Naive thymus-derived CD8-positive, alpha-beta T cell (primary cell): ENCODE results near the gene APOBEC2. TPM values are rescaled to one million over a fixed set of nuclear protein-coding genes. Genes with fewer than 3 reads are reported as not detected.
A peak's percentile ranks its signal among the peaks of the same experiment; 100 is the strongest.
"Not testable (repeated sequence)": the region's sequence is repeated elsewhere in the genome, so short reads cannot be mapped to it uniquely, and the experiment has no call there.

Source experiments
- ATAC-seq, 2 donors: fragments of 150-1000 bp; cut with Tn5 transposase in 1 of 2; sonication (Bioruptor Pico), chemical (Tn5 transposase) in 1 of 2; 1 replicate in 1 of 2; 2 replicates in 1 of 2; pipeline ENCODE4 v1.10.0; 2021; ENCODE audit warnings: mild to moderate bottlenecking in 2 of 2, moderate library complexity in 2 of 2
- POLR2A ChIA-PET: fragments of 350-600 bp; sonication (Branson Sonifier 250); formaldehyde crosslinking; loops from one replicate; lab custom pipeline; 2021; ENCODE audit warnings: antibody characterized with exemption; lab: Charles Lee
- DNase-seq, 10 donors: peaks; one replicate each; pipeline versions ENCODE4 v3.0.0 to v3.0.0-alpha.2; 2020 to 2022
- H3K27ac Mint-ChIP-seq, 10 donors: one replicate each; pipeline ENCODE4 v1.8.0; 2020 to 2022; ENCODE audit warnings: mild to moderate bottlenecking in 10 of 10, mixed read lengths in 10 of 10, moderate library complexity in 4 of 10, inconsistent platforms in 1 of 10
- H3K27me3 Mint-ChIP-seq, 5 donors: one replicate each; pipeline ENCODE4 v1.8.0; 2021 to 2022; ENCODE audit warnings: mixed read lengths in 5 of 5
- H3K36me3 Mint-ChIP-seq, 3 donors: one replicate each; pipeline ENCODE4 v1.8.0; 2020 to 2022; ENCODE audit warnings: mixed read lengths in 3 of 3, mild to moderate bottlenecking in 2 of 3, inconsistent platforms in 1 of 3
- H3K4me1 Mint-ChIP-seq, 4 donors: one replicate each; pipeline ENCODE4 v1.8.0; 2021 to 2022; ENCODE audit warnings: mixed read lengths in 4 of 4
- H3K4me3 Mint-ChIP-seq, 10 donors: one replicate each; pipeline ENCODE4 v1.8.0; 2020 to 2022; ENCODE audit warnings: mild to moderate bottlenecking in 10 of 10, mixed read lengths in 10 of 10, moderate library complexity in 6 of 10, inconsistent platforms in 1 of 10
- H3K9me3 Mint-ChIP-seq, 9 donors: one replicate each; pipeline ENCODE4 v1.8.0; 2020 to 2022; ENCODE audit warnings: mixed read lengths in 9 of 9, mild to moderate bottlenecking in 3 of 9, inconsistent platforms in 1 of 9, moderate library complexity in 1 of 9
- polyA plus RNA-seq, 3 donors: library from polyadenylated mRNA; unstranded; fragments of 300-500 nt; fragmentation: Illumina TruSeq; gene quantifications; one replicate each; pipeline ENCODE4 v1.2.3, GENCODE V29; 2021
- total RNA-seq, 8 experiments: library from RNA in 2 of 8; stranded (reverse) in 2 of 8; gene quantifications; one replicate each; pipeline ENCODE4 v1.2.3 and lab custom pipeline; 2021 to 2026

APOBEC2 gene
- total RNA-seq (not detected), polyA plus RNA-seq (under 1 TPM in 2 of 3 donors, not detected in 1; 0.39 to 0.45 TPM), total RNA-seq (lab: John Stamatoyannopoulos, UW) (0 to 0.08 (median 0) reads per million in 6 experiments)

GRCh38 chr6:41053041-41053440 lies at the start of gene APOBEC2:
Gene APOBEC2 (plus strand): TSS chr6:41053202. CDS start chr6:41053348, 146 bp downstream.
- DNase-seq (no peak), ATAC-seq (no peak)
- Mint-ChIP-seq H3K4me1 (peaks cover 12 to 30% (median 18%) of the 10 kb centered on the region in 4 donors), H3K9me3 (no peaks in the 10 kb centered on the region), H3K27ac (peak within 1 kb of the TSS; percentile 11 to 85 (median 66)), H3K36me3 (peaks cover 0 to 34% (median 8%) of the 10 kb centered on the region in 3 donors), H3K4me3 (peak within 1 kb of the TSS in 9 of 10 donors; percentile 17 to 54 (median 36)), H3K27me3 (no peaks in the 10 kb centered on the region)
- POLR2A ChIA-PET: no interaction called here

GRCh38 chr6:41006217-41006616 lies 46.8 kb upstream of the APOBEC2 start:
- H3K9me3 Mint-ChIP-seq, H3K27ac Mint-ChIP-seq, H3K4me3 Mint-ChIP-seq, H3K36me3 Mint-ChIP-seq, H3K4me1 Mint-ChIP-seq, POLR2A ChIA-PET: not testable (repeated sequence)
- H3K27me3 Mint-ChIP-seq: peaks cover 11 to 26% (median 20%) of the 10 kb centered on the region in 5 donors
- ATAC-seq (peak; percentile 59 to 72), DNase-seq (peak; percentile 7 to 75 (median 55))

- DNase-seq, H3K9me3 Mint-ChIP-seq, H3K36me3 Mint-ChIP-seq, H3K4me3 Mint-ChIP-seq, POLR2A ChIA-PET, ATAC-seq, H3K4me1 Mint-ChIP-seq: not testable (repeated sequence)
- H3K27ac Mint-ChIP-seq: peak overlapping the region in 1 of 10 donors; percentile 39
- peaks cover 11 to 24% (median 19%) of the 10 kb centered on the region in 5 donors for H3K27me3 Mint-ChIP-seq
Measured at GRCh38 chr6:41006980-41007379, 46.0 kb upstream of the APOBEC2 start.

- H3K36me3 Mint-ChIP-seq: no peaks in the 10 kb centered on the region
- peaks cover 0 to 4% (median 1%) of the 10 kb centered on the region in 4 donors for H3K4me1 Mint-ChIP-seq
- no peaks in the 10 kb centered on the region for H3K9me3 Mint-ChIP-seq
- no peak overlapping the region for H3K4me3 Mint-ChIP-seq
- no peak for ATAC-seq
- H3K27ac Mint-ChIP-seq: no peak overlapping the region
- no peak for DNase-seq
- POLR2A ChIA-PET: interaction anchor here (0.6 kb wide), 1 partner anchor 16 kb away, joined by 3 read pairs; no protein-coding TSS in a partner anchor
- H3K27me3 Mint-ChIP-seq: peaks cover 9 to 18% (median 15%) of the 10 kb centered on the region in 5 donors
Measured at GRCh38 chr6:41008011-41008410, 45.0 kb upstream of the APOBEC2 start.

GRCh38 chr6:41009669-41010068 lies 43.3 kb upstream of the APOBEC2 start:
- Mint-ChIP-seq H3K27me3 (peaks cover 0 to 6% (median 4%) of the 10 kb centered on the region in 5 donors), H3K36me3 (no peaks in the 10 kb centered on the region), H3K4me1 (peaks cover 0 to 4% (median 1%) of the 10 kb centered on the region in 4 donors), H3K27ac (no peak overlapping the region), H3K4me3 (no peak overlapping the region), H3K9me3 (no peaks in the 10 kb centered on the region)
- POLR2A ChIA-PET: no interaction called here
- DNase-seq: no peak
- ATAC-seq: no peak

GRCh38 chr6:41011673-41012072 lies 41.3 kb upstream of the APOBEC2 start:
- peaks cover 0 to 2% (median 0%) of the 10 kb centered on the region in 4 donors for H3K4me1 Mint-ChIP-seq
- H3K4me3 Mint-ChIP-seq: no peak overlapping the region
- H3K36me3 Mint-ChIP-seq: no peaks in the 10 kb centered on the region
- peaks cover 0 to 6% (median 2%) of the 10 kb centered on the region in 5 donors for H3K27me3 Mint-ChIP-seq
- POLR2A ChIA-PET: no interaction called here
- no peak overlapping the region for H3K27ac Mint-ChIP-seq
- no peak for DNase-seq
- ATAC-seq: no peak
- H3K9me3 Mint-ChIP-seq: no peaks in the 10 kb centered on the region

GRCh38 chr6:41013466-41014153 lies 39.4 kb upstream of the APOBEC2 start:
- POLR2A ChIA-PET: no interaction called here
- no peak overlapping the region for H3K4me3 Mint-ChIP-seq
- ATAC-seq: no peak
- H3K27me3 Mint-ChIP-seq: peaks cover 0 to 11% (median 5%) of the 10 kb centered on the region in 5 donors
- no peak overlapping the region for H3K27ac Mint-ChIP-seq
- peaks cover 0 to 6% (median 0%) of the 10 kb centered on the region in 9 donors for H3K9me3 Mint-ChIP-seq
- peaks cover 0 to 5% (median 0%) of the 10 kb centered on the region in 3 donors for H3K36me3 Mint-ChIP-seq
- peaks cover 0 to 2% (median 0%) of the 10 kb centered on the region in 4 donors for H3K4me1 Mint-ChIP-seq
- DNase-seq: no peak

GRCh38 chr6:41014780-41015179 lies 38.2 kb upstream of the APOBEC2 start:
- Mint-ChIP-seq H3K4me3 (no peak overlapping the region), H3K4me1 (peaks cover 0 to 2% (median 0%) of the 10 kb centered on the region in 4 donors), H3K9me3 (peaks cover 0 to 6% (median 0%) of the 10 kb centered on the region in 9 donors), H3K36me3 (peaks cover 0 to 5% (median 0%) of the 10 kb centered on the region in 3 donors), H3K27me3 (peaks cover 0 to 17% (median 5%) of the 10 kb centered on the region in 5 donors), H3K27ac (no peak overlapping the region)
- DNase-seq (no peak), ATAC-seq (no peak)
- POLR2A ChIA-PET: no interaction called here

GRCh38 chr6:41015860-41016259 lies 37.1 kb upstream of the APOBEC2 start:
- DNase-seq, H3K4me1 Mint-ChIP-seq, POLR2A ChIA-PET, ATAC-seq, H3K4me3 Mint-ChIP-seq, H3K36me3 Mint-ChIP-seq, H3K9me3 Mint-ChIP-seq, H3K27ac Mint-ChIP-seq: not testable (repeated sequence)
- H3K27me3 Mint-ChIP-seq: peaks cover 0 to 17% (median 4%) of the 10 kb centered on the region in 5 donors

GRCh38 chr6:41017663-41018062 lies 35.3 kb upstream of the APOBEC2 start:
- ATAC-seq: no peak
- POLR2A ChIA-PET: no interaction called here
- Mint-ChIP-seq H3K9me3 (peaks cover 0 to 6% (median 0%) of the 10 kb centered on the region in 9 donors), H3K36me3 (peaks cover 0 to 5% (median 0%) of the 10 kb centered on the region in 3 donors), H3K4me3 (no peak overlapping the region), H3K27ac (no peak overlapping the region), H3K4me1 (no peaks in the 10 kb centered on the region), H3K27me3 (peaks cover 0 to 17% (median 2%) of the 10 kb centered on the region in 5 donors)
- DNase-seq: no peak

GRCh38 chr6:41021832-41022231 lies 31.2 kb upstream of the APOBEC2 start:
- Mint-ChIP-seq H3K4me3 (no peak overlapping the region), H3K27me3 (peaks cover 0 to 17% (median 2%) of the 10 kb centered on the region in 5 donors), H3K36me3 (peaks cover 0 to 5% (median 0%) of the 10 kb centered on the region in 3 donors), H3K27ac (no peak overlapping the region), H3K4me1 (peaks cover 0 to 3% (median under 1%) of the 10 kb centered on the region in 4 donors), H3K9me3 (peaks cover 0 to 6% (median 0%) of the 10 kb centered on the region in 9 donors)
- POLR2A ChIA-PET: no interaction called here
- DNase-seq (no peak), ATAC-seq (no peak)

GRCh38 chr6:41022294-41022693 lies 30.7 kb upstream of the APOBEC2 start:
- Mint-ChIP-seq H3K36me3 (no peaks in the 10 kb centered on the region), H3K9me3 (peaks cover 0 to 6% (median 0%) of the 10 kb centered on the region in 9 donors), H3K27me3 (peaks cover 0 to 17% (median 2%) of the 10 kb centered on the region in 5 donors), H3K4me3 (no peak overlapping the region), H3K4me1 (peaks cover 3 to 7% (median 5%) of the 10 kb centered on the region in 4 donors), H3K27ac (no peak overlapping the region)
- POLR2A ChIA-PET: interaction anchor here (0.7 kb wide), 1 partner anchor 41 kb away, joined by 4 read pairs; no protein-coding TSS in a partner anchor
- ATAC-seq: no peak
- DNase-seq: no peak

GRCh38 chr6:41023114-41023513 lies 29.9 kb upstream of the APOBEC2 start:
- Mint-ChIP-seq H3K4me1 (peaks cover 10 to 14% (median 12%) of the 10 kb centered on the region in 4 donors), H3K4me3 (no peak overlapping the region), H3K27ac (no peak overlapping the region), H3K36me3 (no peaks in the 10 kb centered on the region), H3K9me3 (peaks cover 0 to 4% (median 0%) of the 10 kb centered on the region in 9 donors), H3K27me3 (peaks cover 0 to 11% (median 0%) of the 10 kb centered on the region in 5 donors)
- ATAC-seq (no peak), DNase-seq (no peak)
- POLR2A ChIA-PET: interaction anchor here (0.7 kb wide), 1 partner anchor 40 kb away, joined by 4 read pairs; no protein-coding TSS in a partner anchor
